ENCODE measurements around the gene POM121.
"Not testable (repeated sequence)": the region's sequence is repeated elsewhere in the genome, so short reads cannot be mapped to it uniquely, and the experiment has no call there.

POM121 gene

GRCh38 chr7:72950432-72950831 lies 25.5 kb downstream of the POM121 start:
- DNase-seq: not testable (repeated sequence)

DNA sequence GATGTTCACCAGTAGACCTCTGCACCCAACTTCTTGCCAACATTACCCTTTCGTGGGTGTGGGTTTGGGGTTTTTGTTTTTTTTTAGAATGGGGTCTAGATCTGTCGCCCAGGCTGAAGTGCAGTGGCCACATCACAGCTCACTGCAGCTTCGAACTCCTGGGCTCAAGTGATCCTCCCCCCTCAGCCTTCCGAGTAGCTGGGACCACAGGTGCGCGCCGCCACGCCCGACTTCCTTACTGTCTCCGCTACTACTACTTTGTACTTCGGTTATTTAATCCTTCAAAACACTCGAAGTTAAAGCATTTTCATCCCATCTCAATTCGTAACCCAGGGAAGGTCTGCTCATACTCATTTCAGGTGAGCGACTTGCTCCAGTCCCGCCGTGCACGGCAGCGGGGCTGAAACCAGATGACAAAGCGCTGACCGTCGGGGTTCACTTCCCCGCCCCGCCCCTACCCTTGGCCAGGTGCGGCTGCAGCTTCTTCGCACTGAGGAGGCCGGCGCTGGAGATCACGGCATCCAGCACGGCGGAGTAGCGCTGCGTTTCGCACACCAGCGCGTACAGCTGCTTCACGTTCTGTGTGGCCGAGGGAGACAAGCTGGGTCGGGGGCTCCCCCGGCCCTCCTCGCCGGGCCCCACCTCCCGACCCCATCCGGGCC lies 29.1 kb downstream of the POM121 start:
- not testable (repeated sequence) for DNase-seq

GRCh38 chr7:72954563-72955198 lies 29.8 kb downstream of the POM121 start:
- DNase-seq: not testable (repeated sequence)

GRCh38 chr7:72960029-72960428 lies 35.1 kb downstream of the POM121 start:
- DNase-seq: not testable (repeated sequence)

GRCh38 chr7:72960626-72961345 lies 35.9 kb downstream of the POM121 start:
- DNase-seq: not testable (repeated sequence)

DNA sequence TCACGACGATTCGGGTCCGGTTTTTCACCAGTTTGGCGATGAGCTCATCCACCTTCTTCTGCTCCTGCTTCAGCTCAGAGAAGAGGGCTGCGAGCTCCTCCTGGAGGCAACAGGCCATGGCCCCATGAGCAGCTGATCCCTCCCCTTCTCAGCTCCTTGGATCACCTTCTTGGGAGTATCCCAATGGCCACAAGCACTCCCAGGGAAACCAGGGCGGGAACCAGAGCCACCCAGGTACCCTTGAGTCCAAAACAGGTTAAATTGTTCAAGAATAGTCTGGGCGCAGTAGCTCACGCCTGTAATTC lies 36.4 kb downstream of the POM121 start:
- not testable (repeated sequence) for DNase-seq

GRCh38 chr7:72963056-72963455 lies 38.2 kb downstream of the POM121 start:
- DNase-seq: not testable (repeated sequence)

GRCh38 chr7:72965186-72965975 lies 40.5 kb downstream of the POM121 start:
- not testable (repeated sequence) for DNase-seq

DNA sequence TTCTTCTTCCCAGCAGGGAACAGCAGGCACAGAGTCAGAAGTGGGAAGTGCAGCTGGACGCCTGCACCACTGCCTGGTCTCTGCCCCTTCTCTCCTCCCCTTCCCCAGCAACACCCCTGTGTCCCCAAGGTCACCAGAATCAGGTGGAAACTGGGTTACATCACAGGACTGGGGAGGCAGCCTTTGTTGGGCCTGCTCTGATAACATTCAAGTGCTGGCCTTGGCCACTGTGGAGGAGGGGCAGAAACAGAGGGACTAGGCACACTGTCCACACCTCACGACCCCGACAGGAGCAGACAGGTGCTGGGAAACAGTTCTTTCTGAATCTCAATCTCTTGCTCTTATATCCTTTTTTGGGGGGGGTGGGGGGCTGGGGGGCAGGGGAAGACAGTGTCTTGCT lies 42.0 kb downstream of the POM121 start:
- DNase-seq: not testable (repeated sequence)

GRCh38 chr7:72968980-72969516 lies 44.2 kb downstream of the POM121 start, which contains the start of gene TRIM74:
TRIM74 (minus strand) TSS chr7:72969466; CDS start chr7:72966157, 3,309 bp downstream.
- not testable (repeated sequence) for DNase-seq

DNA sequence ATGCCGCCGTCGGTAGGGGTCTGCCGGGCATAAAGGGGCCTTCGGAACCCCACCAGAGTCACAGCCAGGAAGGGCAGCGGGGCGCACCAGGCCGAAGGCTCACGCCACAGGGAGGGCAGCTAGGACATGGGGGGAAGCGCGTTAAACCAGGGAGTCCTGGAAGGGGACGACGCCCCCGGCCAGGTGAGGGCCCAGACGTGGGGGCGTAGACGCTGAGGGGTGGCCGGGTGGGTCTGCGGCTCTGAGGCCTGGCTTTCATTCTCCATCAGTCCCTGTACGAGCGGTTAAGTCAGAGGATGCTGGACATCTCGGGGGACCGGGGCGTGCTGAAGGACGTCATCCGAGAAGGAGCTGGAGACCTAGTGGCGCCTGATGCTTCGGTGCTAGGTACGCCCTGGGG lies 44.8 kb downstream of the POM121 start:
- DNase-seq: not testable (repeated sequence)

DNA sequence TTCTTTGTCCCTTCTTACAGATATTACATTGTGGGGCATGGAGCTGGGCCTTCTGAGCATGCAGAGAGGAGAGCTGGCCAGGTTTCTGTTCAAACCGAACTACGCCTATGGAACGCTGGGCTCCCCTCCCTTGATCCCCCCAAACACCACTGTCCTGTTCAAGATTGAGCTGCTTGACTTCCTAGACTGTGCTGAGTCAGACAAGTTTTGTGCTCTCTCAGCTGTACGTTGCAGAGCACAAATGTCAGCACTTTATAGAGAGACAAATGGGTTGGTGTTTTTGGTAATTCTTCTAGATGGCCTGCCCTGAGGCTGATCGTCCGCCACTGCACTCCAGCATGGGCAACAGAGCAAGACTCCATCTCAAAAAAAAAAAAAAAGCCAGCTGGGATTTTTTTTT lies 46.6 kb downstream of the POM121 start:
- not testable (repeated sequence) for DNase-seq

GRCh38 chr7:72974781-72975180 lies 49.9 kb downstream of the POM121 start:
- not testable (repeated sequence) for DNase-seq

DNA sequence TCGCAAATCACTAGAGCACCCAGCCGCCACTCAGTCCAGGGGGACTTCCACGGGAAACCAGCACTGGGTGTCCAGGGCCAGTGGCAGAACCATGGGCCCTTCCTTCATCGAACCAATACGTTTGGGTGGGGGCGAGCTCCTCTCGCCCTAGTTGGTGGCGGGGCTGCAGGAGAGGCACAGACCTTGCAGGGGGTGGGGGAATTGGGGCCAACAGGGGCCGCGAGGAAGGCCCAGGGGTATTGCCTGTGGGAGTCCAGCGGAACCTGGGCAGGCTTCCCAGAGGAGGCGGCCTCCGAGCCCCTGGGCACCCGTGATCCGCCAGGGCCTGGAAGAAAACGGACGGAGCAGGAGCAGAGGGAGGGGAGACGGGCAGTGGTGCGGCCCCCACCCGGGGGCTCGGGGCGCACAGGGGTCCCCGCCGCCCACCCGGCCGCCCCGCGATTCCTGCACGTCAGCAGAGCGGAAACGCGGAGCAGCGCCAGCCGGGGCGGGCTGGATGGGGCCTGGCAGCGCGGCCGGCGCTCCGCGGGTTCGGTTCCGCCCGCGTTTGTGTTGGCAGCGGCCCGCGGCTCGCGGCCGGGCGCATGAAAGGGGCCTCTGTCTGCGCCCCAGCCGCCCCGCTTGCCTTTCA lies 50.9 kb downstream of the POM121 start:
- not testable (repeated sequence) for DNase-seq

DNA sequence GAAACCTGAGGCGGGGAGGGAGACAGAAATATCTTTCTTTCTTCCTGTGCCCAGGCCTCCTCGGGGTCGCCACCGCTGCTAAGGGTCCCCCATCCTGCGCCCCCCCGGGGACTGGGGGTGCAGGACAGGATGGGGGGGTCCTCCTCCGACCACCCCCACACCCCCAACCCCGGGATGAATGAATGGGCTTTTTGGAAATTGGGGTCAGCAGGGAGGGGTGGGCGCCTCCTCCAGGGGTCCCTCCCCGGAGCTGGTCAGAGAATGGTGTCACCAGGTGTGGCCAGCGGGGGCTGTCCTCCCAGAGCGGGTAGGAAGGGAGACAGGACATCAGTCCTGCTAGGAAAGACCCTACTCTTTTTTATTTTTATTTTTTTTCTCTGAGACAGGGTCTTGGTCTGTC lies 51.5 kb downstream of the POM121 start:
- not testable (repeated sequence) for DNase-seq

- DNase-seq: not testable (repeated sequence)
These were observed 55.5 kb downstream of the POM121 start for GRCh38 chr7:72980382-72980781.

GRCh38 chr7:72982084-72982483 lies 57.2 kb downstream of the POM121 start:
- DNase-seq: not testable (repeated sequence)

DNA sequence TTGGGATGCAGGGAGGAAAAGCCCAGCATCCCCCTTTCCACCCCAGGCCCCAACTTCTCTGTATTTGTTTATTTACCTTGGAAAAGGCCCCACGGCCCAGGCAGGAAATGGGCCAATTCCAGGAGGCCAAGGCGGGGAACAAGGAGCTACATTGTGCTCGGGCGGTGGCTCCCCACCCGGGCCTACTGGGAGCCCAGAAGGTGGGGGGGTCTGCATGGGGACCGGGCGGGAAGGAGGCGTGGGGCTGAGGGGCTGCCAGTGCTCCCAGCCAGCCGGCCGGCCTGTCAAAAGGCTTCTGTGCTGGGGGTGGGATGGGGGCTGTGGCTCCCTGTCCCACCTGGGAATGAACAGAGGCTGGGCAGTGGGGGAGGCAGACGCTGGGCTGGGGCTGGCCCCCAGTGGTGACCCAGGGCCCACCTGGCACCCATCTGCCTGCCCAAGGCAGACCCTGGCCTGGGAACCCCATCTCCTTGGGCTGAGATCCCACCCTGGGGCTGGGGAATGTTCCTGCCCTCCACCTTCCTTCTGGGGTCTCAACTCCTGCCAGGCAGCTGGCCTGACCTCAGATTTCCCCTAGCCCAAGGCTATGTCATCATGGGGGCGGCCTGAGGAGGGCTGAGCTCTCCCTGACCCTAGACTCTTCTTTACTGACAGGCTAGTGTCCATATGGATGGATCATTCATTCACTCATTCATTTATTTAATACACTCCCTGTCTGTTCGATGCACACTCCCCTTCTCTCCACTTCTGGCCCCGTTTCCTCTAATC lies 65.4 kb downstream of the POM121 start:
- DNase-seq: not testable (repeated sequence)

DNA sequence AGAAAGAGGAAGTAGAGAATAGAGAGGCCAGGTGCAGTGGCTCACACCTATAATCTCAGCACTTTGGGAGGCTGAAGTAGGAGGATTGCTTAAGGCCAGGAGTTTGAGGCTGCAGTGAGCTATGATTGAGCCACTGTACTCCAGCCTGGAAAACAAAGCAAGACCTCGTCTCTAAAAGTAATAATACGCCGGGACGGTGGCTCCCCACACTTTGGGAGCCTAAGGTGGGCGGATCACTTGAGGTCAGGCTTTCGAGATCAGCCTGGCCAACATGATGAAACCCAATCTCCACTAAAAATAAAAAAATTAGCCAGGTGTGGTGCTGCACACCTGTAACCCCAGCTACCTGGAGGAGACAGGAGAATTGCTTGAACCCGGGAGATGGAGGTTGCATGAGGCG lies 70.6 kb downstream of the POM121 start:
- DNase-seq: not testable (repeated sequence)

- DNase-seq: not testable (repeated sequence)
These were observed 72.6 kb downstream of the POM121 start for GRCh38 chr7:72997447-72997846.

DNA sequence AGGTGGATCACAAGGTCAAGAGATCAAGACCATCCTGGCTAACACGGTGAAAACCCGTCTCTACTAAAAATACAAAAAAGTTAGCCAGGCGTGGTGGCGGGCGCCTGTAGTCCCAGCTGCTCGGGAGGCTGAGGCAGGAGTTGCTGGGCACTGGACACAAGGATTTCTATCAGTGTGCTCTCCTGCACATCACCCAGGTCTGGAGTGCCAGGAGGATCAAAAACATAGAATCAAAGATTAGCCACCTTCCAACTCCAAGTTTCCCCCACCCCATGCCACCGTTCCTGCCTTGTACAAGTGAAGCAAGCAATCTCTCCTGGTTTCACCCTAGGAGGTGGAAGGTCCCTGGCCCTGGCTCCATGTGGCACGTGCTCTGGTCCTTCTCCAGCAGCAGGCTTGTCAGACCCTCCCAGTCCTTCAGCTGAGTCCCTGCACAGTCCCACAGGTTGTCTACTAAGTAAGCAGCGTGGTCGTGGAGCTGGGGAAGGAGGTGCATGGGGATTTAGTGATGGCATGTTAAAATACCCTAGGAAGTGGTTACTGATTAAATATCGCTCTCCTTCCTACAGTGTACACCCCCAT lies 73.1 kb downstream of the POM121 start:
- DNase-seq: not testable (repeated sequence)
